Uterus (tissue), 2 donors: ENCODE measurements around the gene USB1.

Source experiments
- POLR2A ChIP-seq, 2 donors: fragments of 450-650 bp; IDR thresholded peaks; one replicate each; pipeline ENCODE4 v1.6.1; 2016; ENCODE audit warnings: antibody characterized with exemption in 2 of 2, mild to moderate bottlenecking in 1 of 2, moderate library complexity in 1 of 2
- TF ChIP-seq, protein P1 (sequence below), 4 experiments: fragments of 200-600 bp in 2 of 4; fragments of 450-650 bp in 2 of 4; sonication (generic) in 2 of 4; IDR thresholded peaks; one replicate each; pipeline ENCODE4 v1.5.1; 2016 to 2019; ENCODE audit warnings: antibody characterized with exemption in 4 of 4, mild to moderate bottlenecking in 2 of 4, moderate library complexity in 1 of 4

DNA sequence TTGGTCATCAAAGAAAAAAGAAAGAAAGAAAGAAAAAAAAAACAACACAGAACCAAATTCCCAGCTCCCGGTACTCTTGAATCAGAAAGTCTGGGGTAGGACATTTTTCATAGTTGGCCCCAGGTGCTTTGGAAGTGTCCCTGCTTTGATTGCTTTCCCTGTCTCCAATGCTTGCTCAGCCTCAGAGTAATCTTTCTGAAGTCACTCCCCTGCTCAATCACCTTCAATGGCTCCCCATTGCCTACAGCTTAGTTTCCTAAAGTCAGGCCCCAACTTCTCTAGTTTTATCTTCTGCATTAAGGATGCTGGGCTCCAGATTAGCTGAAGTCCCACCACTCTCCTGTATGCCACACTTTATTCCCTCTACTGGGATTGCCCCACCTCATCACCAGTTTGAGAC lies 47.4 kb upstream of the USB1 start:
- TF ChIP-seq, protein P1, sequence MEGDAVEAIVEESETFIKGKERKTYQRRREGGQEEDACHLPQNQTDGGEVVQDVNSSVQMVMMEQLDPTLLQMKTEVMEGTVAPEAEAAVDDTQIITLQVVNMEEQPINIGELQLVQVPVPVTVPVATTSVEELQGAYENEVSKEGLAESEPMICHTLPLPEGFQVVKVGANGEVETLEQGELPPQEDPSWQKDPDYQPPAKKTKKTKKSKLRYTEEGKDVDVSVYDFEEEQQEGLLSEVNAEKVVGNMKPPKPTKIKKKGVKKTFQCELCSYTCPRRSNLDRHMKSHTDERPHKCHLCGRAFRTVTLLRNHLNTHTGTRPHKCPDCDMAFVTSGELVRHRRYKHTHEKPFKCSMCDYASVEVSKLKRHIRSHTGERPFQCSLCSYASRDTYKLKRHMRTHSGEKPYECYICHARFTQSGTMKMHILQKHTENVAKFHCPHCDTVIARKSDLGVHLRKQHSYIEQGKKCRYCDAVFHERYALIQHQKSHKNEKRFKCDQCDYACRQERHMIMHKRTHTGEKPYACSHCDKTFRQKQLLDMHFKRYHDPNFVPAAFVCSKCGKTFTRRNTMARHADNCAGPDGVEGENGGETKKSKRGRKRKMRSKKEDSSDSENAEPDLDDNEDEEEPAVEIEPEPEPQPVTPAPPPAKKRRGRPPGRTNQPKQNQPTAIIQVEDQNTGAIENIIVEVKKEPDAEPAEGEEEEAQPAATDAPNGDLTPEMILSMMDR (IDR thresholded peaks at IDR 0.05) = no peak
- TF ChIP-seq POLR2A (IDR thresholded peaks at IDR 0.05) = no peak
